ENCODE data around the gene CTBP1.

- TF ChIP-seq EZH2 (IDR thresholded peaks at IDR 0.05; ENCODE audit: low read depth, unreplicated experiment) = no peak
- TF ChIP-seq CTCF (conservative IDR thresholded peaks at IDR 0.05; ENCODE audit: low read depth in 2 of 2) = no peak
- TF ChIP-seq JUNB (IDR thresholded peaks at IDR 0.05; ENCODE audit: unreplicated experiment) = no peak
- TF ChIP-seq POLR2AphosphoS5 (IDR thresholded peaks at IDR 0.05; ENCODE audit: low read depth) = no peak
- TF ChIP-seq EZH2phosphoT487 (IDR thresholded peaks at IDR 0.05; ENCODE audit: unreplicated experiment) = no peak
- TF ChIP-seq REST (IDR thresholded peaks at IDR 0.05; ENCODE audit: unreplicated experiment) = no peak
Measured at GRCh38 chr4:1195109-1195671, 53.7 kb downstream of the CTBP1 start.

Data from GM23338 (cell line).